ENCODE data around the gene SPC24.
A peak's percentile ranks its signal among the peaks of the same experiment; 100 is the strongest.
"Not testable (repeated sequence)": the region's sequence is repeated elsewhere in the genome, so short reads cannot be mapped to it uniquely, and the experiment has no call there.

SPC24 gene

DNA sequence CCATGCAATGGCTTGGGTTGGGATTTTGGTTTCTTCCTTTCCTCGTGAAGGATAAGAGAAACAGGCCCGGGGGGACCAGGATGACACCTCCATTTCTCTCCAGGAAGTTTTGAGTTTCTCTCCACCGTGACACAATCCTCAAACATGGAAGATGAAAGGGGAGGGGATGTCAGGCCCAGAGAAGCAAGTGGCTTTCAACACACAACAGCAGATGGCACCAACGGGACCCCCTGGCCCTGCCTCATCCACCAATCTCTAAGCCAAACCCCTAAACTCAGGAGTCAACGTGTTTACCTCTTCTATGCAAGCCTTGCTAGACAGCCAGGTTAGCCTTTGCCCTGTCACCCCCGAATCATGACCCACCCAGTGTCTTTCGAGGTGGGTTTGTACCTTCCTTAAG is 24.1 kb downstream of the SPC24 start:
- no peak for TF ChIP-seq CTCF (IDR thresholded peaks at IDR 0.05; ENCODE audit: low read depth, low read length)
- H3K4me3 ChIP-seq (ENCODE audit: low read depth, low read length) = no peak overlapping the region

DNA sequence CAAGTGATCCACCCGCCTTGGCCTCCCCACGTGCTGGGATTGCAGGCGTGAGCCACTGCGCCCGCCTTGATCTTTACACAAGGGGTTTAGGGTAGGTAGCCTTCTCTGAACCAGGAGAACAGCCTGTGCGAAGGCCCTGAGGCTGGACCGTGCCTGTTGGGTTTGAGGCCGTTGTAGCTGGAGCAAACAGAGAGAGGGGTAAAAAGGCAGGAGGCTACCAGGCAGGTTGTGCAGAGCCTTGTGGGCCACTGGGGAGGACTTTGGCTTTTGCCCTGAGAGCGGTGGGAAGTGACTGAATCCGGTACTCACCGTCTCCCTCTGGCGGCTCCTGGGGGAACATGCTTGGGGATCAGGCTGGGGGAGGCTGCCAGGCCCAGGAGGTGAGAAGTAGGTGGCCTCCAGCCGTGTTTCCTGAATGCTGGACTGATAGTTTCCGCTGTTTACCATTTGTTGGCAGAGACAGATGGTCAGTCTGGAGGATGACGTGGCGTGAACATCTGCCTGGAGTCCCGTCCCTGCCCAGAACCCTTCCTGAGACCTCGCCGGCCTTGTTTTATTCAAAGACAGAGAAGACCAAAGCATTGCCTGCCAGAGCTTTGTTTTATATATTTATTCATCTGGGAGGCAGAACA is 24.6 kb downstream of the SPC24 start:
- peak; percentile 97 for TF ChIP-seq CTCF (IDR thresholded peaks at IDR 0.05; ENCODE audit: low read depth, low read length)
- H3K4me3 ChIP-seq (ENCODE audit: low read depth, low read length) = no peak overlapping the region

DNA sequence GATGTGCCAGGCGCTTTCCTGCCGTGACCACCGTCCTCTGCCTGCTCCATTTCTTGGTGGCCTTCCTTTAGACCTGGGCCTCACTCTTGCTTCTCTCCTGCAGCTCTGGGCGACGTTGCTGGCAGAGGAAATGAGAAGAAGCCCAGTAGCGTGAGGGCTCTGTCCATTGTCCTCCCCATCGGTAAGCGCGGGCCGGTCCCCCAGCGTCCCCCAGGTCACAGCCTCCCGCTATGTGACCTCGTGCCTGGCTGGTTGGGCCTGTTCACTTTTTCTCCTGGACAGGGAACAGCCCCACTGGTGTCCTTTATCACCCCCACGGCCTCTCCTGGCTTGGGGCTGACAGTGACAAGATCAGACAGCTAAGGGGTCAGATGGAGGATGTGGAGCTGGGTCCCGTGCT is 27.7 kb downstream of the SPC24 start:
- TF ChIP-seq CTCF (IDR thresholded peaks at IDR 0.05; ENCODE audit: low read depth, low read length) = no peak
- no peak overlapping the region for H3K4me3 ChIP-seq (ENCODE audit: low read depth, low read length)

DNA sequence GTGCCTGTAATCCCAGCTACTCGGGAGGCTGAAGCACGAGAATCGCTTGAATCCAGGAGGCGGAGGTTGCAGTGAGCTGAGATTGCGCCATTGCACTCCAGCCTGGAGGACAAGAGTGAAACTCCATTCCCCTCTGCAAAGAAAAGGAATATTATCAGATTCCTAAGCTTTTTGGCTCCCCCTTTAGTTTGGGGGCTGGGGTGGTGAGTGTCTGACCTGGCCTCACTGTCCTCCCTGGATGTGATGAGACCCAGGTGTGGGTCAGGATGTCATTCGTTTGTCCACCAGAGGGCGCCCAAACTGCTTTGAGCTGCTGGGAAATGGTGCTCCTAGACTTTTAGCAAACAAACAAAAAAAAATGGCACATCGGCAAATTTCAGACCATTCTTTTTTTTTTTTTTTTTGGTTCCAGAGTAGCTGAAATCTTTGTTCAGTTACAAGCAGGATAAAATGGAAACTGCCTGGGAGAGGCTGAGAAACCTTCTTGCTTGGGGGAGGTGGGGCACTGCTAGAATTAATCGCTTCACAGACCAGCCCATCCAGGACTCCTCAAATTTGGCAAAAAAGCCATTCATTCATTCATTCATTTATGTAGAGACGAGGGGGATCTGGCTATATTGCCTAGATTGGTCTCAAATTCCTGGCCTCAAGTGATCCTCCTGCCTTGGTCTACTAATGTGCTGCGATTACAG is 29.4 kb downstream of the SPC24 start:
- no peak overlapping the region for H3K4me3 ChIP-seq (ENCODE audit: low read depth, low read length)
- peak; percentile 74 for TF ChIP-seq CTCF (IDR thresholded peaks at IDR 0.05; ENCODE audit: low read depth, low read length)

DNA sequence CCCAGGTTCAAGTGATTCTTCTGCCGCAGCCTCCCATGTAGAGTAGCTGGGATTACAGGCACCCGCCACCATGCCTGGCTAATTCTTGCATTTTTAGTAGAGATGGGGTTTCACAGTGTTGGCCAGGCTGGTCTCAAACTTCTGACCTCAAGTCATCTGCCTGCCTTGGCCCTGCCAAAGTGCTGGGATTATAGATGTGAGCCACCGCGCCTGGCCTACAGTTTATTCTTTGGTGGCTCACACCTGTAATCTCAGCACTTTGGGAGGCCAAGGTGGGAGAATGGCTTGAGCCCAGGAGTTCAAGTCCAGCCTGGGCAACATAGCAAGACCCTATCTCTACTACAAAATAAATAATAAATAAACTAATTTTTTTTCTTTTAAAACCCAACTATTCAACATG is 31.4 kb downstream of the SPC24 start:
- not testable (repeated sequence) for H3K4me3 ChIP-seq (ENCODE audit: low read depth, low read length)

- no peak for TF ChIP-seq CTCF (IDR thresholded peaks at IDR 0.05; ENCODE audit: low read depth, low read length)
- H3K4me3 ChIP-seq (ENCODE audit: low read depth, low read length) = no peak overlapping the region
These were observed 32.5 kb downstream of the SPC24 start for GRCh38 chr19:11123114-11123513.

DNA sequence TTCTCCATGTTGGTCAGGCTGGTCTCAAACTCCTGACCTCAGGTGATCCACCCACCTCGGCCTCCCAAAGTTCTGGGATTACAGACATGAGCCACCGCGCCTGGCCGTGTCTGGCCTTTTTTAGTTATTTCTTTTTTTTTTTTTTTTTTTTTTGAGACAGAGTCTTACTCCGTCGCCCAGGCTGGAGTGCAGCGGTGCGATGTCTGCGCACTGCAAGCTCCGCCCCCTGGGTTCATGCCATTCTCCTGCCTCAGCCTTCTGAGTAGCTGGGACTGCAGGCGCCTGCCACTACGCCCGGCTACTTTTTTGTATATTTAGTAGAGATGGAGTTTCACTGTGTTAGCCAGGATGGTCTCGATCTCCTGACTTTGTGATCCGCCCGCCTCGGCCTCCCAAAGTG is 33.6 kb downstream of the SPC24 start:
- not testable (repeated sequence) for H3K4me3 ChIP-seq (ENCODE audit: low read depth, low read length)

- no peak for TF ChIP-seq CTCF (IDR thresholded peaks at IDR 0.05; ENCODE audit: low read depth, low read length)
These were observed 39.1 kb downstream of the SPC24 start for GRCh38 chr19:11116507-11116906.

More at GRCh38 chr19:11116507-11116906, 39.1 kb downstream of the SPC24 start:
- H3K4me3 ChIP-seq (ENCODE audit: low read depth, low read length) = no peak overlapping the region
